ENCODE results near the gene PITPNM1.

- TF ChIP-seq CTCF (IDR thresholded peaks at IDR 0.05), result no peak
- TF ChIP-seq POLR2AphosphoS5 (IDR thresholded peaks at IDR 0.05; ENCODE audit: low read depth, low read length), result no peak
- no peak for TF ChIP-seq REST (IDR thresholded peaks at IDR 0.05; ENCODE audit: insufficient read depth in 1 of 2, low read depth in 2 of 2, low read length in 1 of 2)
Measured at GRCh38 chr11:67486481-67487195, 18.5 kb downstream of the PITPNM1 start.

All from Panc1 (cell line).